Neutrophil (primary cell): Measurements from ENCODE around the gene LY6G6D.
"Not testable (repeated sequence)": the region's sequence is repeated elsewhere in the genome, so short reads cannot be mapped to it uniquely, and the experiment has no call there.

ENCODE experiments used
- H3K27ac ChIP-seq: fragments of 200-600 bp; sonication (generic); 2 replicates; pipeline ENCODE4 v1.5.1; 2016; ENCODE audit warnings: mild to moderate bottlenecking, moderate library complexity
- H3K27me3 ChIP-seq: fragments of 200-600 bp; sonication (generic); 2 replicates; pipeline ENCODE4 v1.6.0; 2016; ENCODE audit warnings: mild to moderate bottlenecking
- H3K36me3 ChIP-seq: fragments of 200-600 bp; sonication (generic); 2 replicates; pipeline ENCODE4 v1.5.1; 2017
- H3K4me1 ChIP-seq, 2 experiments: fragments of 200-600 bp in 1 of 2; sonication (generic) in 1 of 2; 1 replicate in 1 of 2; 2 replicates in 1 of 2; pipeline versions ENCODE4 v1.5.1 to v1.6.1; 2013 to 2016; ENCODE audit warnings: low read depth in 1 of 2, low read length in 1 of 2, mild to moderate bottlenecking in 1 of 2, moderate library complexity in 1 of 2; ENCODE audit not compliant: control insufficient read depth in 1 of 2, insufficient read depth in 1 of 2
- H3K4me3 ChIP-seq, 2 experiments: fragments of 200-600 bp in 1 of 2; sonication (generic) in 1 of 2; 1 replicate in 1 of 2; 2 replicates in 1 of 2; pipeline ENCODE4 v1.5.1; 2013 to 2016; ENCODE audit warnings: low read depth in 1 of 2, low read length in 1 of 2, mild to moderate bottlenecking in 1 of 2, moderate library complexity in 1 of 2
- H3K9me3 ChIP-seq: fragments of 200-600 bp; sonication (generic); 2 replicates; pipeline ENCODE4 v1.5.1; 2016
- CTCF ChIP-seq: fragments of 200-600 bp; sonication (generic); IDR thresholded peaks from 2 replicates; pipeline ENCODE4 v1.5.1; 2016; ENCODE audit warnings: antibody characterized with exemption

The LY6G6D gene

DNA sequence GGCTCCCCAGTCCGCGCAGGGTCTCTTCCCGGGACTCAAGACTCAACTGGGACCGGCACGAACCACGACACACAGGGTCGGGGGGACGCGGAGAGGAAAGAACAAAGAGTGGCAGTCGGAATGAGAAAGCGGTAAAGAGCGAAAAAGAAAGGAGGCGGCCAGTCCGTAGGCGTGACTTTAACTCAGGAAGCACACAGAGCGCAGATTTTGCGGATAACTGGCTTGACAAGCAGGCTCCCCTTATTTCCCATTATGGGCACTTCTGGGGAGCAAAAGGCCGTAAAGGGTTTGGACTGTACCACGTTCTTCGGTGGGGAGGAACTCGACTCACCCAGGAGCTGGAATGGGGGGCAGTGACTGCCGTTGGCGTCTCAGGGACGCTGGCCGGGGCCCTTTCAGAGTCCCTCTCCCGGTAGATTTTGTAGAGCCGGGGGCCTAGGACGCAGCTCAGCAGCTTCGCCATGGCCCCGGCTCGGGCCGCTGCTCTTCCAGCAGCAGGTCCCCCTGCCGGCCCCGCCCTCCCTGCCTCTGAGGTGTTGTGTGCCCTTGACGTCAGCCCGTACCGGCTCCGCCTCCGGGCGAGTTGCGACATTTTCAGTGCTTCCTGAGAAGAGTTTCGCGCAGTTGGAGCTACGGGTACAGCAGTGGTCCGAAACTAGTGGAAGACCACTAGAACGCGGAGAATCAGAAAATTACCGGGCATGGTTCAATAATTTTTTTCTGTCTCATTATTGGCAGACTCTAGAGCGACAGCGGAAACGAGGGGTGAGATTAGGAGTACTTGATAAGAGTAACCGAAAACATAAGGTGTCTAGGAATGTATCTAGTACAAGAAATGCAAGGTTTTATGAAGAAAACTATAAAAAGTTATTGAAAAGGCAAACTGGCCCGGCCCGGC lies 12.1 kb upstream of the LY6G6D start, which contains the start of gene ABHD16A:
ABHD16A (minus strand) TSS at position 506 of the 898 bp plus-strand sequence; CDS start at position 463, 43 bp downstream.
- peak; percentile 68 for TF ChIP-seq CTCF
- H3K9me3 ChIP-seq, result no peaks in the 10 kb centered on the region
- peaks cover 25% of the 10 kb centered on the region in 2 experiments for H3K4me1 ChIP-seq
- H3K4me3 ChIP-seq, result peak within 1 kb of the TSS; percentile 78 to 93
- H3K27me3 ChIP-seq, result no peaks in the 10 kb centered on the region
- H3K27ac ChIP-seq, result peak within 1 kb of the TSS; percentile 99
- peaks cover 30% of the 10 kb centered on the region for H3K36me3 ChIP-seq

DNA sequence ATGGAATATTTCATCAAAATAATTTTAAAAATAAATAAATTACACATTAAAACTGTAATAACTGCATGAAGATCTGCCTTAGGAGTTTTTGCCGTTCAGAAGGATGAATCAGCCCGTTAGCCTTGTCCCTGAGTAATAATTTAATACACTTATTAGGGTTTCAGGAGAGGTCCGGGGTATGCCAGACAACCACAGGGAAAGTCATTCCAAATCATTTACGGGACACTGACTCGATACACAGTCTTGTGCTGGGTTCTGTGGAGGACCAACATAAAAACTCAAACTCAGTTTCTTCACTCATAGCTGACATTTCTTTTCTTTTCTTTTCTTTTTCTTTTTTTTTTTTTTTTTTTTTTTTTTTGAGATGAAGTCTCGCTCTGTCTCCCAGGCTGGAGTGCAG lies 9.2 kb upstream of the LY6G6D start:
- Histone ChIP-seq H3K27me3 (no peaks in the 10 kb centered on the region), H3K4me1 (peaks cover 27 to 28% of the 10 kb centered on the region in 2 experiments), H3K36me3 (peaks cover 9% of the 10 kb centered on the region), H3K9me3 (no peaks in the 10 kb centered on the region), H3K27ac (no peak overlapping the region), H3K4me3 (no peak overlapping the region)
- TF ChIP-seq CTCF, result no peak

- Histone ChIP-seq H3K36me3 (peaks cover 2% of the 10 kb centered on the region), H3K27me3 (no peaks in the 10 kb centered on the region), H3K9me3 (no peaks in the 10 kb centered on the region), H3K27ac (no peak within 1 kb of the TSS), H3K4me1 (peaks cover 27 to 28% of the 10 kb centered on the region in 2 experiments), H3K4me3 (no peak within 1 kb of the TSS)
- TF ChIP-seq CTCF, result no peak
These were observed 8.5 kb upstream of the LY6G6D start, which contains the start of gene LY6G6F for GRCh38 chr6:31706599-31706998. LY6G6F (plus strand) TSS chr6:31706866; CDS start chr6:31706907, 41 bp downstream.

DNA sequence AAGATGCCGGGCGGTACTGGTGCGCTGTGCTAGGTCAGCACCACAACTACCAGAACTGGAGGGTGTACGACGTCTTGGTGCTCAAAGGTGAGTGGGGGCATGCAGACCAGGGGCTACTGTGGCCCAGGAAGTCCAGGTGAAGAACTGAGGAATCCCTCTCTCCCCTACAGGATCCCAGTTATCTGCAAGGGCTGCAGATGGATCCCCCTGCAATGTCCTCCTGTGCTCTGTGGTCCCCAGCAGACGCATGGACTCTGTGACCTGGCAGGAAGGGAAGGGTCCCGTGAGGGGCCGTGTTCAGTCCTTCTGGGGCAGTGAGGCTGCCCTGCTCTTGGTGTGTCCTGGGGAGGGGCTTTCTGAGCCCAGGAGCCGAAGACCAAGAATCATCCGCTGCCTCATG lies 7.4 kb upstream of the LY6G6D start:
- H3K4me3 ChIP-seq, result no peak overlapping the region
- no peaks in the 10 kb centered on the region for H3K27me3 ChIP-seq
- no peak for TF ChIP-seq CTCF
- H3K27ac ChIP-seq, result no peak overlapping the region
- peaks cover 21 to 23% of the 10 kb centered on the region in 2 experiments for H3K4me1 ChIP-seq
- H3K36me3 ChIP-seq, result no peaks in the 10 kb centered on the region
- no peaks in the 10 kb centered on the region for H3K9me3 ChIP-seq

- H3K4me3 ChIP-seq, result no peak overlapping the region
- no peaks in the 10 kb centered on the region for H3K27me3 ChIP-seq
- H3K9me3 ChIP-seq, result no peaks in the 10 kb centered on the region
- no peaks in the 10 kb centered on the region for H3K36me3 ChIP-seq
- TF ChIP-seq CTCF, result no peak
- peaks cover 21 to 23% of the 10 kb centered on the region in 2 experiments for H3K4me1 ChIP-seq
- H3K27ac ChIP-seq, result no peak overlapping the region
These were observed 6.9 kb upstream of the LY6G6D start for GRCh38 chr6:31708224-31708623.

GRCh38 chr6:31709157-31709556 lies 6.0 kb upstream of the LY6G6D start:
- not testable (repeated sequence) for H3K36me3 ChIP-seq, H3K27ac ChIP-seq, H3K4me3 ChIP-seq, H3K27me3 ChIP-seq, H3K9me3 ChIP-seq
- peaks cover 14 to 15% of the 10 kb centered on the region in 2 experiments for H3K4me1 ChIP-seq
